ENCODE data around the gene STMN1.

The STMN1 gene

DNA sequence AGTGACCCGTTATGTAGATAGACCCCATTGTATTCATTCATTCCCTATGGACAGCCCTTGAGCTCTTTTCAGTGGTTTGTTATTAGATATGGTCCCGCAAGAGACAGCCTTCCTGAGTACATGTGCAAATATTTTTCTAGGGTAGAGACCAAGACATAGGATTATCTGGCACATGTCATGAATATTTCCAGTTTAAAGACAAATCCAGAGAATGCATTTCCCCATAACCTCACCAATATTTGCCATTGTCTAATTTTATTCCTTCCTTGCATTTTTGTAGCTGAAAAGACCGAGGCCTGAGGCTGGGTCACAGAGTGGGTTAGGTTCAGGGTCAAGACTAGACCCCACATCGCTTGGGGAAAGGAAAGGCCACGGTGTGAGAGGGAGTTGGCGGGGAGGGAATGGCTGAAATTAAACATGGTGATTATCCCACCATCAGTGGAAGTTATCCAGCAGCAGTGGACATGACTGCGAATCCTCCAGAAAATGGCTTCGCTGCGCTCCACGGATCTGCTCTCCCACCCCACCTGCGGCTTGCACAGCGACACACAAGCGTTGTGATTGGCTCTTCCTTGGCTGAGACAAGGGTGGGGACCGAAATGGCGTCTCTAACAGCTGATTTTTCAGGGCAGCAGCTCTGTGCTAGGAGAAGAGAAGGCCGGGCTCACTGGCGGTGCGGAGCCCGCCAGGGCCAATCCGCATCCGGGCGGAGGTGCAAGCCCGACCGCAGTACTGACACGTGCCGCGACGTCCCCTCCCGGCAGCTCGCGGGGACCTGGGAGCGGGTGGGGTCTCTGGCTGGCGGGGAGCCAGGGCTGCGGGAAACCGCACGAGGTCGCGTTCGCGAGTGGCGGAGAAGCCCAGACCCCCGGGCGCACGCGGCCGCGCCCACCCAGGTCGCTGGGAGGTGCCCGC is 16.1 kb upstream of the STMN1 start:
- peak; percentile 26 for DNase-seq (ENCODE audit: low read depth)

DNA sequence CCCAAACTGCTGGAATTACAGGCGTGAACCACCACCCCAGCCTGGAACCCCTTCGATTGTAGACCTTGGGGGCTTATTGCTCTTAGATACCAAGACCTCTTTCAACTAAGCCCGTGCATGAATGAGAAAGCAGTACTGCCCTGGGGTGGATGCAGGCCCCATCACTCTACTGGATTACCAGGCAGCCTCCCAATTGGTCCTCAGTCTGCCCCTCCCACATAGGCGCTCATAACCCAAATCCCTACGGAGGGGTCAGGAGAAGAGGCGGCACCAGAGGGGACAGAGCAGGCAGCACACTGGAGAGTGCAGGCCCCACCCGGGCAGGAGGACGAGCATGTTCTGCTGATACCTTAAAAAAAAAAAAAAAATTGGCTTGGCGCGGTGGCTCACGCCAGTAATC is 12.4 kb upstream of the STMN1 start:
- DNase-seq (ENCODE audit: low read depth), result no peak

DNA sequence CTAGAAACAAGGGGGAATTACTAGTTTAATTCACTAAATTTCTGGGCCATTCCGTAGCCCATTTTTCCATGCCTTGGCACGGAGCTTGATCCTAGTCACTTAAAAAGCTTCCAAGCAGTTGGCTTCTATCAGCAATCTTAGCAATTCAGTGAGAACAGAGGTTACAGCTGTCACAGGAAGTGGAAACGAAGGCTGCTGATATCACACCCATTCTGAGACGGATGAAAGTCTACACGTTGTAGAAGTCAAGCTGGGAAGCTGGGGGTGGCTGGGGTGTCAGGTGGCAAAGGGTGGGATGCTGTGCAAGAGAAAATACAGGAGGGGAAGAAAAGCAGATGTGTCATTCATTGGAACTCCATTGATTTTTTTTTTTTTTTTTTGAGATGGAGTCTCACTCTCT is 11.8 kb upstream of the STMN1 start:
- no peak for DNase-seq (ENCODE audit: low read depth)

- DNase-seq (ENCODE audit: low read depth), result no peak
Measured at GRCh38 chr1:25916460-25916859, 10.2 kb upstream of the STMN1 start.

DNA sequence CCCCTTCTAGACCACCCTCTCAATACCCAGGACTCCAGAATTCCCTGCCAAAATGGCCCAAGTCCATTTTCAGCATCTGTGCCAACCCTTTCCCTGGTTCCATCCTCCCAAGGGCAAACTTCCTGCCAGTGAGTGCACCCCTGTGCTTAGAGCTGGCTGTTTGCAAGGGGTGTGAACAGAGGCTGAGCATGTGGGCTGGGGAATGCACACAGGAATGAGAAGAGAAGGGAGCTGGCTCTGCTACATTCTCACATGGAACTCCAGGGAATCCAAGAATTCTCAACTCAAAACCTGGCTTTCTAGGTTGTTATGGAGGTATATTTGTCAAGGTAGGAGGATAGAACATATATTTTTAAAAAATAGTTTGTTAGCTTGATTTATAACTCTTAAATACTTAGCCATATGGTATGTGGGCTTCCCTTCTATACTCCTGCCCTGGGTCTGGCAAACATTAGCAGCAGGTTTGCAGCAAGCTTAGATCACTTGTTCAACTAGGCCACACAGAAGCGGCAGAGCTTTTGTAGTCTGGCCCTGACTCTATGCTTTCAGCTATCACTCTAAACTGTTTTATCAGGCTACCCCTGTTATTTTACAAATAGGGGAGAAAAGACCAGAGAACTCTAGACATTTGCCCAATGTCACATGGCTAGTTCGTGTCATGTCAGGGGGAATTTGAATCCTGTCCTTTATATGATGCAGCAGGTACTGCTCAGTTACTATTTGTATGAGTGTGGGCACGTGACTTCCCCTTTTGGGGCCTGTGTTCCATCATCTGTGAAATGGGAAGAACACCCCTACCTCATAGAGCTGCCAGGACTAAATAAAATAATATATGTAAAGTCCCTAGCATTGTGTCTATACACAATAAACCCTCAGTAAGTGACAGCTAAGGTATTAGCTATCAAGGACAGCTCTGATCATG is 8.1 kb upstream of the STMN1 start:
- no peak for DNase-seq (ENCODE audit: low read depth)

DNA sequence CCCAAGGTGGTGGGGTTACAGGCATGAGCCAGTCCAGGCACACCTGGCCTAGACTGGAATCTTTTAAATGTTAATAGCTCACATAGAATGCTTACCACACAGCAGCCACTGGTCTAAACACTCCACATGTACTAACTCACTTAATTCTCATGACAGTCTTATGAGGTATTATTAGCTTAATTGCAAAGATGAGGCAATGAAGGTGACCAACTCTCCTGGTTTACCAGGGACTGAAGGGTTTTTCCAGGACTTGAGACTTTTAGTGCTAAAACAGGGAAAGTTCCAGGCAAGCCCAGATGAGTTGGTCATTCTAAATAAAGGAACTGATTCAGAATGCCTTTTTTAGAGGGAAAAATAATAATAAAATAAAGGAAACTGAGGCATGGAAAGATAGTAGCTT is 7.0 kb upstream of the STMN1 start:
- no peak for DNase-seq (ENCODE audit: low read depth)

DNA sequence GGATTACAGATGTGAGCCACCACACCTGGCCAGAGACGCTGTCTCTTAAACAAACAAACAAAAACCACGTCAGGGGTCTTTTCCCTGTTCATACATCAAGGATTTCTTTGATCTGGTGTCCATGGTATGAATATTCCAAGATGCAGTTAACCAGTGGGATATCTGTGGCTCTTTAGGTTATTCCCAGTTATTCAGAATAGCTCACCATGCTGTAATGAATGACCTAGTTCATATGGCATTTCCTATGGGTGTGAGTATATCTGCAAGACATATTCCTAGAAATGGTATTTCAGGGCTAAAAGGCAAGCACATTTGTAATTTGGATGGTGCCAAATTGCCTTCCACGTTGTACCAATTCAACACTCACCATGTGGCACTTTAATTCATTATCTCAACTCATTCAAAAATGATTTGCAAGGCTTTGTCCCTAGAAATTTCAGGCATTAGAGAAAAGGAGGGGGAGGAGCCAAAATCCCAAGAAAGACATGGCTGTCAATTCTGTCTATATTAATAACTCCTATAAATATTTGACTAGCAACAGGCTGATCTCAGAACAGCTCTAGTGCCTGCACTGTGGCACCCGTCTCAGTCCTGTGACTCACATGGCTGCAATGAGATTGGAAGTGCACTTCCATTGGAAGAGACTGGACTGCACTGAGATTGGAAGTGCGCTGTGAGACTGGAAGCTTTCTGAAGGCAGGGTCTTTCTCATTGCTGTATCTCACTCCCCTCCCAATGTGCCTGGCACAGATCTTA is 6.0 kb upstream of the STMN1 start:
- DNase-seq (ENCODE audit: low read depth), result no peak

DNA sequence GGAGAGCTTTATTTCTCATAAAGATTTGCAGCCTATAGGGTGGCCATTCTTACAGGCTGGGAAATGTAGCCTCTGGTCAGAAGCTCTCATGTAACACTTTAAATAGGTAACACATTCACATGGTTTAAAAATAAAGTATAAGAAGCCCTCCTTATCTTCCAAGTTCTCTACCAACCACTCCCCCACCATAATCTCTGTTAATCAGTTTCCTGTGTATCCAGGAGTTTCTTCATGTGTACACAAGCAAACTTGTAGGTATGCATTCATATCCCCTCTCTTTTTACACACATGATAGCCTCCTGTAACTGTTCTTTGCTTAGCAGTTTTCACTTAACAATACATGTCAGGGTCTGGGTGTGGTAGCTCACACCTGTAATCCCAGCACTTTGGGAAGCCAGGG is 4.9 kb upstream of the STMN1 start:
- DNase-seq (ENCODE audit: low read depth), result no peak

GRCh38 chr1:25909040-25909439 is 2.8 kb upstream of the STMN1 start:
- DNase-seq (ENCODE audit: low read depth), result no peak

- no peak for DNase-seq (ENCODE audit: low read depth)
Measured at GRCh38 chr1:25908161-25908560, 1.9 kb upstream of the STMN1 start.

DNA sequence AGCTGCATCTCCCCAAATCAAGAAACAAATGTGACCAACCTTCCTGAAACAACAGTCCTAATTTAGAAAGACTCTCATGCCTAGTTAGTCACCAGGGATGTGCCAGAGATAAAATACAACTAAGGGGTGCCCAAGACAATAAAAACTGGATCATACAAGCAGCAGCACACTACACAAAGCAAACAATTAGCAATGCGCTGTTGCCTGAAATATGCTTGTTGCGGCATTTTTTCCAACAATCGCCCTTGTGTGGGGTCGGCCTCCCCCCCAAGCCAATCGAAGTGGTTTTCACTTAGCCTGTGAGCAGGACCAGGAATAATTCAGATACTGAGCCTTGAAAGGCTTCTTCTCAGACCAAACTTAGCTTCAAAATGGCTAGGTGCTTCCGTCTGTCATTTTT is 1.4 kb upstream of the STMN1 start:
- no peak for DNase-seq (ENCODE audit: low read depth)

- DNase-seq (ENCODE audit: low read depth), result no peak
Measured at GRCh38 chr1:25906644-25907300, 553 bp upstream of the STMN1 start.

DNA sequence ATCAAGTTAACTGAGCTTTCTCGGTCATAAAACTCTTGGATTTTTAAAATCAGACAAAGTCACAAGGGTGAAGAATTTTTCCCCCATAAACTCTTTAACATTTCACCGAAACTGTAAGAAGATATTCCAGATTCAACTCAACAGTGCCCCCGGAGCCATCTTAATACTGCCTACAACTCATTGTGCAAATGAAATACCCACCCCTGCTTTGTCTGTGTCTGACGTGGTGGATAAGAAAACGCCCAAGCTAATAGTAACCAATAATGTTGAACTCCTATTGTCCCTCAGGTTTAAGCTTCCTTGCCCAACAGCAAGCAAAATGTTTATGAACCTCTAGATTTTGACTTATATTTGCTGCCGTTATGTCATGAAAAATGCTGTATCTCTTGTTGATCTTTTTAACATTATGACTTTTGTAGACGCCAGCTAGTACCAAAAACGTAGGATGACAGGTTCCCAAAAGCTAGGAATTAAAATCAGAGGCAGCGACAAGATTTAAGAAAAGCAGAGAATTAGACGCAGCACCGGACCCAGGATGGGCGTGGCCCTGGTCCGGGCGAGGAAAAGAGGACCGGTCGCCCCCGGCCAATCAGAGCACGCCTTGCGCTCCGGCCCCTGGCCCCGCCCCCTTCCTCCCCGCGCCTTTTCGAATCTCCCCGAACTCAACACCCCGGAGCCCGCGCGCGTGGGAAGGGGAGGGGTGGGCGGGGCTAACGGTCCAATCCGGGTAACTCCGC is 1.1 kb downstream of the STMN1 start:
- peak; percentile 93 for DNase-seq (ENCODE audit: low read depth)

DNA sequence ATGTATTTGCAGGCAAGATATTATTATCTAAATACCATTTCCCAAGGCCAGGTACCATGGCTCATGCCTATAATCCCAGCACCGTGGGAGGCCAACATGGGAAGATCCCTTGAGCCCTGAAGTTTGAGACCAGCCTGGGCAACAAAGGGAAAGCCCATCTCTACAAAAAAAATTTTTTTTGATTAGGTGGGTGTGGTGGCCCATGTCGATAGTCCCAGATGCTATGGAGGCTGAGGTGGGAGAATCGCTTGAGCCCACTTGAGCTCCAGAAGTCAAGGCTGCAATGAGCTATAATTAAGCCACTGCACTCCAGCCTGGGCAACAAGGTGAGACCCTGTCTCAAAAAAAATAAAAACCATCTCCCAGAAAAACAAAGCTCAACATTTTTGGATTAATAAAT is 2.2 kb downstream of the STMN1 start:
- no peak for DNase-seq (ENCODE audit: low read depth)

DNA sequence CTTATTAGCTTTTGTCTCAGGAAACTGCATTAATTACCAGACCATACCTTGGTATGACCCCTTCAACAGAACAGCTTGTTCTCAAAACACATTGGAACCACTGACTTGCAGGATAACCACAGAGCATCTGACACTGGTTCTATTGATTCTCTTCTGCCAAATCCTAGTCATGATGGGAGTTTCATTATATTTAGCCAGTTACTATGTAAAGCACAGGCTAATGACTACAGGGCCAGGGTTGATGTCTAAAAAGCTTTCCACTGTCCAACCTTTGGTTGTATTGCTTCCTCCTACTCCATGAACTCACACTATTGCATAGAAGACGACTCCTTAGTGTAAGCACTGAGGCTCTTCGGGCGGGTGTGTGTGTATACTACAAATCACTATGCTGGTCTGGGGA is 3.8 kb downstream of the STMN1 start:
- DNase-seq (ENCODE audit: low read depth), result no peak

DNA sequence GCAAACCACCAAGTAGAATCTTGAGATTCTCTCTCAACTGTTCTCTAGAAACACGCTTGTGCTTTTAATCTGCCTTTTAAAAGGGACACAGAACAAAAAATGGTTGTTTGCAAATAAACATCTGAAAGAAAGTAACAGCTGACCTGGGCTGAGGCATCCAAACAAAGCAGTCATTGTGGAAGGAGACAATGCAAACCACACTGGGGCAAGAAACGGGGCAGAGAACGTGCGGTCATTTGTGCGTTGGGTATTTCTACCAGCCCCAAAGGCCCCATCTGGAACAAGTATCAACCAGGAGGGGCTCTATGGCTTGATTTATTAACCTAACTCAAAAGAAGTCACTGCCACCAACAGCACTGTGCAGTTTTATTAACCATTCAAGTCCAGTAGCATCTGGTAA is 6.0 kb downstream of the STMN1 start:
- no peak for DNase-seq (ENCODE audit: low read depth)

- DNase-seq (ENCODE audit: low read depth), result no peak
Measured at GRCh38 chr1:25899792-25900191, 6.4 kb downstream of the STMN1 start.

DNA sequence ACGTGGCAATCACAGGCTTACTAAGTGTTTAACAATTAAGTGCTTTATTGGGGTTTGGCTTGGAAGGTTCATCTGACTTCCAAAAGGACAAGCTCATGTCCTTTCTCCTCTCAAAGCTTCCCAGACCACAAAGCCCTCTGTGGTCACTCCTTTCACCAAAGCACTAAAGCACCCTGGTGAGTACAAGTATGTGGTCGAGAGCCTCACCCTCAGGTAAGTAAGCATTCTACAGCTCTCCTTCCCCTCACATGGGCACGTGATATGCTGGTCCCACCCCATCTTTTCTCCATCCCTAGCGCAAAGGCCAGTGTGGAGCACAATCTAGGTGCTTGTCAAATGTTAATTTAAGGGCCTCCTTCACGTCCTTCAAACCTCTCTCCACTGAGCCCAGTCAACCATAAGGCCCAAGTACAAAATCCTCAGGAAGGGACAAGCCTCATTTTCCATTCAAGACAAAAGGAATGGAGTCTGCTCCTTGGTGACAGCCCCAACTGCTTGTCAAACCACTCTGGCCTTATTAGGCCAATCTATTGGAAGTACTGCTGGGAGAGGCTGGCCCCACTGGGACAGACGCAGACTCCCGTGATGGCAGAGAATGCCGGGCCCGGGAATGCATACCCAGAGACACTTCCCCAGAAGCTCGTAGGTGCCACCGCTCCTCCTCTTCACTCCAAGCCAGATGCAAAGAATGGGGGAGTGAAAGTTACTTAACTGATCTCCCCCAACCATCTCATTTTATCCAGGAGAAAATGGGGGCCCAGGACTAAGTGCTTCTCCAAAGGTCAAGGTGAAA is 7.8 kb downstream of the STMN1 start:
- no peak for DNase-seq (ENCODE audit: low read depth)

GRCh38 chr1:25897754-25898153 is 8.5 kb downstream of the STMN1 start:
- DNase-seq (ENCODE audit: low read depth), result no peak

DNA sequence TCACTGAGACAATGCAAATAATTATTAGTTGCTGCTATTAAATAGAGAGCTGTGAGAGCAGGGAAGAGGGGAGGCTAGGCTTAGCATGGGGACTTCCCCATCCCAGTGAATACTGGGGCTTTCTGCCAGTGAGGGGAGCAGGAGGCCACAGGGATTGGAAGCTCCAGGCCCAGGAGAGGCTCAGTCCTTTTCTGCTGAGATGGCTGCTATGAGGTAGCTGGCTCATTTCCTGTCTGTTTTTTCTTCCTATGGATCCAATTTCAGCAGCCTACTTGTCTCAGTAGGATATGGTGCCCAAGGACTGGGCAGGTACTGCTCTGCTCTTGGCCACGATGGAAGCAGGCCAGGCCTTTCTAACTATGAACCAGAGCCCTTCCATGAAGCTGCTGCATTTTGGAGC is 10.0 kb downstream of the STMN1 start:
- DNase-seq (ENCODE audit: low read depth), result no peak

All from activated T-cell treated with anti-CD3 and anti-CD28 coated beads for 24 hours (primary cell).